Skeletal muscle tissue (tissue), 4 donors: ENCODE results near the gene HLA-DPA1. TPM values are rescaled to one million over a fixed set of nuclear protein-coding genes. Genes with fewer than 3 reads are reported as not detected.

Experiments used
- H3K27ac ChIP-seq: one replicate; pipeline ENCODE4 v1.7.0; 2013; ENCODE audit warnings: mild to moderate bottlenecking, low read depth, low read length, inconsistent platforms
- H3K27me3 ChIP-seq, 3 donors: one replicate each; pipeline ENCODE4 v1.7.0; 2013; ENCODE audit warnings: low read length in 3 of 3; ENCODE audit not compliant: control insufficient read depth in 3 of 3, insufficient read depth in 3 of 3
- H3K36me3 ChIP-seq, 3 donors: one replicate each; pipeline ENCODE4 v1.7.0; 2013; ENCODE audit warnings: low read length in 3 of 3; ENCODE audit not compliant: control insufficient read depth in 3 of 3, insufficient read depth in 3 of 3
- H3K4me1 ChIP-seq, 3 donors: one replicate each; pipeline ENCODE4 v1.7.0; 2013; ENCODE audit warnings: low read length in 3 of 3, mild to moderate bottlenecking in 3 of 3; ENCODE audit not compliant: control insufficient read depth in 3 of 3, insufficient read depth in 3 of 3
- H3K4me3 ChIP-seq, 3 donors: one replicate each; pipeline ENCODE4 v1.7.0; 2013; ENCODE audit warnings: low read length in 3 of 3
- H3K9ac ChIP-seq, 3 donors: one replicate each; pipeline ENCODE4 v1.7.0; 2013; ENCODE audit warnings: low read length in 3 of 3, mild to moderate bottlenecking in 3 of 3, moderate library complexity in 2 of 3, low read depth in 1 of 3
- H3K9me3 ChIP-seq, 3 donors: one replicate each; pipeline ENCODE4 v1.7.0; 2013; ENCODE audit warnings: low read length in 3 of 3; ENCODE audit not compliant: control insufficient read depth in 3 of 3
- total RNA-seq: library from RNA; depleted of rRNA; stranded (reverse); fragments of >200 nt; gene quantifications from one replicate; pipeline ENCODE4 v1.2.3, GENCODE V29; 2014
- donor health status: Osteomylitis.

Gene HLA-DPA1
- total RNA-seq, 1 donor from 2014 or later = 14.6 TPM

- no peak overlapping the region for H3K4me3 ChIP-seq
- no peak overlapping the region for H3K9ac ChIP-seq
- peaks cover 0 to 1% (median 0%) of the 10 kb centered on the region in 3 donors for H3K36me3 ChIP-seq
- peaks cover 0 to 8% (median 4%) of the 10 kb centered on the region in 3 donors for H3K27me3 ChIP-seq
- H3K4me1 ChIP-seq = no peaks in the 10 kb centered on the region
- no peaks in the 10 kb centered on the region for H3K9me3 ChIP-seq
- H3K27ac ChIP-seq = no peak overlapping the region
Measured at GRCh38 chr6:33091957-33092356, 18.5 kb upstream of the HLA-DPA1 start.

GRCh38 chr6:33088931-33089620 is 15.6 kb upstream of the HLA-DPA1 start:
- H3K4me3 ChIP-seq = no peak overlapping the region
- H3K9ac ChIP-seq = no peak overlapping the region
- H3K27ac ChIP-seq = no peak overlapping the region
- H3K27me3 ChIP-seq = peaks cover 0 to 5% (median 2%) of the 10 kb centered on the region in 3 donors
- H3K4me1 ChIP-seq = no peaks in the 10 kb centered on the region
- H3K36me3 ChIP-seq = peaks cover 0 to 7% (median 0%) of the 10 kb centered on the region in 3 donors
- no peaks in the 10 kb centered on the region for H3K9me3 ChIP-seq

GRCh38 chr6:33088258-33088930 is 14.9 kb upstream of the HLA-DPA1 start:
- peaks cover 0 to 7% (median 0%) of the 10 kb centered on the region in 3 donors for H3K36me3 ChIP-seq
- H3K4me1 ChIP-seq = no peaks in the 10 kb centered on the region
- no peak overlapping the region for H3K9ac ChIP-seq
- no peak overlapping the region for H3K4me3 ChIP-seq
- no peaks in the 10 kb centered on the region for H3K9me3 ChIP-seq
- no peak overlapping the region for H3K27ac ChIP-seq
- H3K27me3 ChIP-seq = peaks cover 0 to 5% (median 2%) of the 10 kb centered on the region in 3 donors

- Histone ChIP-seq H3K4me3 (no peak overlapping the region), H3K9me3 (no peaks in the 10 kb centered on the region), H3K27ac (no peak overlapping the region), H3K4me1 (peaks cover 0 to 9% (median 4%) of the 10 kb centered on the region in 3 donors), H3K9ac (no peak overlapping the region), H3K36me3 (peaks cover 0 to 7% (median 0%) of the 10 kb centered on the region in 3 donors), H3K27me3 (peaks cover 0 to 3% (median under 1%) of the 10 kb centered on the region in 3 donors)
Measured at GRCh38 chr6:33085627-33086026, 12.2 kb upstream of the HLA-DPA1 start.

GRCh38 chr6:33082702-33083101 is 9.3 kb upstream of the HLA-DPA1 start:
- no peak overlapping the region for H3K4me3 ChIP-seq
- peaks cover 0 to 7% (median 0%) of the 10 kb centered on the region in 3 donors for H3K36me3 ChIP-seq
- H3K9ac ChIP-seq = no peak overlapping the region
- H3K9me3 ChIP-seq = no peaks in the 10 kb centered on the region
- H3K27me3 ChIP-seq = peaks cover 9 to 22% (median 12%) of the 10 kb centered on the region in 3 donors
- peaks cover 4 to 15% (median 14%) of the 10 kb centered on the region in 3 donors for H3K4me1 ChIP-seq
- H3K27ac ChIP-seq = no peak overlapping the region

GRCh38 chr6:33081098-33081824 is 7.8 kb upstream of the HLA-DPA1 start:
- H3K27me3 ChIP-seq = peaks cover 11 to 24% (median 18%) of the 10 kb centered on the region in 3 donors
- H3K27ac ChIP-seq = peak overlapping the region; percentile 74
- peaks cover 0 to 4% (median 0%) of the 10 kb centered on the region in 3 donors for H3K36me3 ChIP-seq
- peak overlapping the region; percentile 34 to 73 (median 70) for H3K4me3 ChIP-seq
- H3K9me3 ChIP-seq = no peaks in the 10 kb centered on the region
- H3K9ac ChIP-seq = peak overlapping the region; percentile 61 to 71 (median 66)
- peaks cover 7 to 15% (median 15%) of the 10 kb centered on the region in 3 donors for H3K4me1 ChIP-seq

- Histone ChIP-seq H3K9me3 (no peaks in the 10 kb centered on the region), H3K27ac (peak overlapping the region; percentile 74), H3K4me3 (peak overlapping the region; percentile 34 to 73 (median 70)), H3K36me3 (peaks cover 0 to 4% (median 0%) of the 10 kb centered on the region in 3 donors), H3K27me3 (peaks cover 13 to 24% (median 18%) of the 10 kb centered on the region in 3 donors), H3K9ac (peak overlapping the region; percentile 61 to 71 (median 66)), H3K4me1 (peaks cover 9 to 15% (median 15%) of the 10 kb centered on the region in 3 donors)
Measured at GRCh38 chr6:33080127-33081089, 7.0 kb upstream of the HLA-DPA1 start.

GRCh38 chr6:33079580-33079979 is 6.1 kb upstream of the HLA-DPA1 start:
- H3K27me3 ChIP-seq = peaks cover 15 to 24% (median 18%) of the 10 kb centered on the region in 3 donors
- no peaks in the 10 kb centered on the region for H3K9me3 ChIP-seq
- no peak overlapping the region for H3K4me3 ChIP-seq
- H3K36me3 ChIP-seq = no peaks in the 10 kb centered on the region
- peaks cover 12 to 15% (median 15%) of the 10 kb centered on the region in 3 donors for H3K4me1 ChIP-seq
- H3K9ac ChIP-seq = no peak overlapping the region
- no peak overlapping the region for H3K27ac ChIP-seq
